Panc1 (cell line): ENCODE measurements around the gene CSF1R.

Source experiments
- CTCF ChIP-seq: fragments of 450-650 bp; IDR thresholded peaks from 2 replicates; pipeline ENCODE4 v1.5.1; 2017; ENCODE audit warnings: mild to moderate bottlenecking
- POLR2AphosphoS5 ChIP-seq: IDR thresholded peaks from 2 replicates; pipeline ENCODE4 v1.6.1; 2012; ENCODE audit warnings: mild to moderate bottlenecking, low read depth, low read length, moderate library complexity
- TCF7L2 ChIP-seq: IDR thresholded peaks from 2 replicates; pipeline ENCODE4 v1.6.1; 2011; ENCODE audit warnings: mild to moderate bottlenecking, low read depth, low read length, inconsistent platforms

DNA sequence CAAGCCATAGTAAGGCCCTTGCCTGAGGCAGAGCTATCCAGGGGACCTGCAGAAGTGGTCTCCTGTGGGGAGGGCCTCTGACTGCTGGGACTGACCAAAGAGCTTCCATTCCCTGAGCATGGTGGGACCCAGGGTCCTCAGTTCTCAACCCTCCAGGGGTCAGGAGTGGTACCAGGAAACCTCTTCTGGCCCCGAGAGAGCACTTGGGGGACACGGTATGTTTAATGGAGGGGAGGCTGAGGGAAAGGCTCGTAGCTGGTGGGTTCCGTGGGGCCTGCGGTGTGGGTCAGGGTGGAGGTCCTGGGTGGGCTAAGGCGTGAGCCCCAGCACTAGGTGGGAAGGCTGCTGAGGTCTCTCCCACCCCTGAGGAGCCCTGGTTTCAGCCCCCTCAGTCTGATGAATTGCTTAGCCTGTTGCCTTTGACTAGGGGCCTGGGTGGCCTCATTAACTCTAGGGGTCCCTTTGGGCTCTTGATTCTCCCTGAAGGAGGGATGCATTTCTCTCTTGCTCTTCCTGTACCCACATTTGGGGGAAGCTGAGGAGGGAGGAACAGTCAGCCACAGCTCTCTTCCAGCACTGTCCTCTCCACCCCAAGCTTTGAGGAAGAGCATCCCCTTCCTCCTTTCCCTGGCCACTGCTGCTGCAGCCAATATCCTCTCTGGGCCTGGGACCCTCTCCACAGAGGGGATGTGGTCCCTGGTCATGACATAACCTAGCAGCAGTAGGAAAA lies 34.0 kb downstream of the CSF1R start:
- TF ChIP-seq CTCF (no peak), TCF7L2 (no peak), POLR2AphosphoS5 (no peak)
